Neural cell (in vitro differentiated cells): ENCODE measurements around the gene GIPC1.

ENCODE experiments used
- POLR2AphosphoS5 ChIP-seq: IDR thresholded peaks from 2 replicates; pipeline ENCODE4 v1.6.1; 2012
- TAF1 ChIP-seq: IDR thresholded peaks from 2 replicates; pipeline ENCODE4 v1.6.1; 2012; ENCODE audit warnings: low read depth

DNA sequence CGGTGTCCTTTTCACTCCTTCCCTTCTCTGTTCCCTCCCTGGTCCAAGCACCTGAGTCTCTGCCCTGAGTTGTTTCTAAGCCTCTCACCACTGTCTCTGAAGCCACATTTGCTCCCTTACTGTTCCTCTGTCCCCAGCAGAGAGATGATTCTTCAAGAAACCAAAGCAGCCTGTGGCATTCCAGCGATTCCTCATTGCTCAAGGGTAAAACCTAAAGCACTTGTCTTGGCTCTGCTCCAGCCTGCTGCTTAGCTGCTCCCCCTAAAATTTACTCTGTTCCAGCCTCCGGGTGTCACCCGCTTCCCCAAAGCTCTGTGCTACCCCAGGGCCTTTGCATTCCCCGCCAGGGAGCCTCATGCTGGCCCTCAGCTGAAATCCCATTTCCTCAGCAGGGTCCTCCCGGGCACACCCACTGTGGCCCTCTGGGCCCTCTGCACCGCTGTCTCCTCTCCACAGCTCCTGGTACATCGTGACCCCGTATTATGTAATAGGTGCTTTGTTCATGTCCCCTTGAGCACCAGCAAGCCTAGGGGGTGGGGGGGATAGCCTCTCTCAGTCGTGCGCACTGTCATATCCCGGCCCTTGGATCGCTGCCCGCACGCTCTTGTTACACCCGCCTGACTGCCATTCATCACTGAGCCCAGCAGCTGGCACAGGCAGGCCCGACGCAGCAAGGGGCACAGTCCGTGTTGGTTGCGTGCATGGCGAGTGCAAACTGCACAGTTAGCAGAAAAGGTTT, 49.2 kb upstream of the GIPC1 start:
- TF ChIP-seq POLR2AphosphoS5: no peak
- TF ChIP-seq TAF1: no peak
